Measurements from ENCODE around the gene CHRNA1.

The CHRNA1 gene

DNA sequence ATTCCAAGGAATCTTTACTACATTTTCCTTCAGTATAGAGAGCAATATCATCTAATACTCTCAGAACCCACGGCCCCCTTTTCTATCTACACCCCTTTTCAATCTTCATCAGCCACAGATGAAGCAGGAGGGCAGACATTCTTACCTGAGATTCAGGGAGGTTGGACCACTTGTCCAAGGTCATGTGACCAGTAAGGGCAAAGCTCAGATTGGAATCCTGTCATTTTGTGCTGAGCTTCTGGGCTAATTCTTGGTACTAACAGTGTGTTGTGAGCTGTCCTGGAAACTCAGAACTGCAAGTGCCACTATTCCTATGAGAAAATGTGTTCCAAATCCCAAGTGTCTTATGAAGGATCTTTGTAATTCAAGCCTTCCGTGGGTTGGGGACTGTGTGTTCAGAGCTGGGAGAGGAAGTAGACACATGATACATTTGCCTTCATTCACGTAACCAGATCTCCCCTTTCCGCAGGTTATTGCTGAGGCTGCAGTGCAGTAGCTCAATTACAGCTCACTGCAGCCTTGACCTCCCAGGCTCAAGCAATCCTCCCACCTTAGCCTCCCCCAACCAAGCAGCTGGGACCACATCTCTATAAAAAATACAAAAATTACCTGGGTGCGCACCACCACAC lies 3.3 kb downstream of the CHRNA1 start:
- no peak for DNase-seq (ENCODE audit: low read depth)

DNA sequence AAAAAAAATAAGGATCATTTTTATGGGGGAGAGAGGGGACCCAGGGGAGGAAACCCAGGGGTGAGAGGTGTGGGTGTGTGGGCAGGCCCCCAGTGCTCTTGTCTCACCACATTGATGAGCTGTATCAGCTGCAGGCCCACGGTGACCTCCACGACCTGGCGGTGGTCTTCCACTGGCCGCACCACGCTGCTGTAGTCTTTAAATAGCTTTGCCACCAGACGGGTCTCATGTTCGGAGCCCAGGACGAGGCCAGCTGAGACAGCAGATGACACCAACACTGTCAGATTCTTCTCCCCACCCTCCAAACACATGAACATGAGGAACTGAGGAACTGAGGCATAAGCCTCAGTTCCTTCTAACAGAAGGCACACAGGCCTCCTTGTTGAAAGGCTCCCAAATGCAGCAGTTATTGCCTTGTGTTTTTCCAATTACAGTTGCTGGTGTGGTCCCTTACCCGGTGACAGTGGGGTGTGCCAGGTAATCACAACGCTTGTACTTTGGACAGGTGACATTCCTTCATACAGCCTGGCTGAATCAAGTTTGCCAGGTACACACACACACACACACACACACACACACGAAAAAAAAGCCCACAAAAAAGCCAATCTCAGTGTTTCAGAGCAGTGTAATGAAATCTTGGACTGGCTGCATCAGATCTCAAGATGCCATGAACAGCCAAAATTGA lies 4.7 kb downstream of the CHRNA1 start:
- DNase-seq (ENCODE audit: low read depth): no peak

DNA sequence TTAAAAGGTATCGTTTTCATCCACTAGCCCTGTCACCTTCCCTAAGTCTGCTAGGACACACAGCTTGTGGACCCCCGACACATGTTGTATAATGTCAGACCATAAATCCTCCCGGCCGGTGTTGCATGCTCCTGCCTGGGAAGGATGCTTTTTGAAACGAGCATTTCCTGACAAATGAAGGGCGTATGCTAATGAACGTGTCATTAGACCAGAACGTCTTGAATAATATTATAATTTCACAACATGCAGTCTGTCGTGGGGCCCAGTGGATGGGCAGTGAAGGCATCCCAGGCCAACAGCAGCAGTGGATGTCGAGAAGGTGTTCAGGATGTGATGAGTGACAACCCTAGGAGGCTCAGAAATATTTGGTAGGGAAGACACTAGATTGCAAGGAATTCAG lies 7.5 kb downstream of the CHRNA1 start:
- DNase-seq (ENCODE audit: low read depth): no peak

DNA sequence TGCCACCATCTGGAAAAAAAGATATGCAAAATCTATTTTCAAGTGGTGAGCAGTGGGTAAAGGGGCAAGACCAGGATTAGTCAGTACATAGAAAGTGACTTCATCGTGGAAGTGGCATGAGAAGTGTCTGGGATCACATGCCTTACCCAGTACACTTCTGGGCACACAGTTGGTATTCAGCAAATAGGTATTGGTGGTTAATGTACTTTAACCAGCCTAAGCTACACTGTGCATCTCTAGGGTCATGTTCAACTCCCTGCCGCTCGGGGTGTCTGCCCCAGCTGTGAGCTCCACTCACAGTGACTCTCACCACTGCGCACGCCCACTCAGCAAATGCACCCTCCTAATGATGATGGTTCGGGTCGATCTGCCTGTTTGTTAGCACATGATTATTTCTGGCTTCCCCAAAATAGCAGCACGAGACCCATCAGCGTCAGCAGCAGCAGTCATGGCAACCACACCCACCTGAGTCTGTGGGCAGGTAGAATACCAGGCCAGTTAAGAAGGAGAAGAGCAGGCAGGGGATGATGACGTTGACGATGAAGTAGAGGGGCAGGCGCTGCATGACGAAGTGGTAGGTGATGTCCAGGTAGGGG lies 11.1 kb downstream of the CHRNA1 start:
- no peak for DNase-seq (ENCODE audit: low read depth)

DNA sequence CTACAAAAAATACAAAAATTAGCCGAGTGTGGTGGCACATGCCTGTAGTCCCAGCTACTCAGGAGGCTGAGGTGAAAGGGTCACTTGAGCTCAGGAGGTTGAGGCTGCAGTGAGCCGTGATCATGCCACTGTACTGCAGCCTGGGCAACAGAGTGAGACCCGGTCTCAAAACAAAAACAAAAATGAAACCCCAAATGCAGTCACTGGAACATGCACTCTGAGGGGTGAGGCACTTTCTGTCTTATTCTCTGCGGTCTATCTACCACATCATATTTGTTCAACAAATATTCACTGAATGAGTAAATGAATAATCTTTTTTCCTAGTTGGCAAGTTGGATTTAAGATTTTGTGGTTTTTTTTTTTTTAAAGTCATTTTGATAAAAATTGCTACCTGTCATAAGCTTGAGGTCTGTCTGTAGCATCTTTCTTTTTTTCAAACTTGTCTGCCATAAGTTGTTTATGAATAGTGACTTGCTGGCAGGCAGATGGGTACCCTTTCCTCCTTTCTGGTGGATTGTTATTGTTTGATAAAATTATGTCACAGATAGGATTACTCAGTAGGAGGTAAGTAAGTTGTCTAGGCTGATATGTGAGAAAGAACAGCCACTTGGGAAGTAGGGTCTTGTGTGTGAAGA lies 11.8 kb downstream of the CHRNA1 start:
- DNase-seq (ENCODE audit: low read depth): no peak

DNA sequence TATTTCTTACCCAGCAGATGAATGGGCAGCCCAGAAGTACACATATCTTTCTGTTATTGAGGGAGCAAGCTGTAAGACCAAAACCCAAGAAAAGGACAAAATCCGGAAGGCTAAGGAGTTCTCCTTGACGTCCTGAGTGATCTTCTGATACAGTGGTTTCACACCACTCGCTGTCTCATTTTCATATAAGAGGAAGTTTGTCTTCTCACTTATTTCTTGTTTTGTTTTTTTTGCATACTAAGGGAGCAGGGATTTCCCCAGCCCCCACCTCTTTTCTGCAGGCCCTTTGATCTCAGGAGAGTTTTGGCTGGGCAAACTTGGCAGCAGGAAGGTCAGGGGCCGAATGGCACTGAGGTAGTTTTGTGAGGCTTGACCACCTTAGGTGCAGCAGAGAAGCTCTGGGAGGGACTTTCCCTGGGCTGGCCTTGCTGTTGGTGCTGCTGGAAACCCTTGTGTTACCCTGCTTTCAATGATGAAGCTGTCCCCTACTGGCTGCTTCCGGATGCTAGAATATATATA lies 13.3 kb downstream of the CHRNA1 start:
- DNase-seq (ENCODE audit: low read depth): no peak

DNA sequence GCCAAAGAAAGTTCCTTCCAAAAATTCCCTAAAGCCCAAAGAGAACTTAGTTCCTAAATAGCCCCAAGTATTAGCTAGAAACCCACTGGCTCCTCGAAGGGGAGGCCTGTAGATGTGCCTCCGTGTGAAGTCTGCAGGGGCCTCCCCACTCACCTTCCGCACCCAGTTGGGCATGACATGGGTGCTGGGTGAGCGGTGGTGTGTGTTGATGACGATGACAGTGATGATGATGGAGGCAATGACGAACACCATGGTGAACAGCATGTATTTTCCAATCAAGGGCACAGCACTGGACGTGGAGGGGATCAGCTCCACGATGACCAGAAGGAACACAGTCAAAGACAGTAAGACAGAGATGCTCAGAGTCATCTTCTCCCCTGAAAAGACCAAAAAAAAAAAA lies 14.5 kb downstream of the CHRNA1 start:
- DNase-seq (ENCODE audit: low read depth): no peak

DNA sequence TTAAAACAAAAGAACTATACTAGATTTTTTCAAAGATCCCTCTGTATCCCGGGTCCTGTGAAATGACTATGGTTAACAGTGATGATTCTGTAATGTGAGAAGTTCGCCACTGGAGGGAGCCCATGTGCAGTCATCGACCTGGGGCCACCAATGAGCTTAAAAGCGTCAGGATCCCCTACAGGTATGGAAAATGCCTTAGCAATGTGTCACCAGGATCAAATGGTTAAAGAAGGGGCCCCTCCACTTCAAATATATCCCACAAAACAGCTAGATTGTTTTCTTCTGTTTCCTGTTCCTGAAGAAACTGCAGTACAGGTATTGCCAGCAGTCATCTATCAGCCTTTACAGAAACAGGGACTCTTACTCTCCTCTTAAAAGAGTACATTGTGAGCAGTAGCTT lies 15.3 kb downstream of the CHRNA1 start:
- no peak for DNase-seq (ENCODE audit: low read depth)

DNA sequence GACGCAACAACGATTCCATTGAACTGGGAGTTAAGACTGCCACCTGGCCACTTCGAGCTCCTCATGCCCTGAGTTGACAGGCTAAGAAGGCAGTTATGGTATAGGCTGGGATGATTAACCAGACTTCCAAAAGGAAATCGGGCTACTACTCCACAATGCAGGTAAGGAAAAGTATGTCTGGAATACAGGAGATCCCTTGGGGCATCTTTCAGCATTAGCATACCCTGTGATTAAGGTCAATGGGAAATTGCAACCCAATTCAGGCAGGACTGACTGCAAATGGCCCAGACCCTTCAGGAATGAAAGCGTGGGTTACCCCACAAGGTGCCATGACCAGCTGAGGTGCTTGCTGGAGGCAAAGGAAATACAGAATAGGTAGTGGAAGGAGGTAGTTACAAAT lies 19.1 kb downstream of the CHRNA1 start:
- no peak for DNase-seq (ENCODE audit: low read depth)

DNA sequence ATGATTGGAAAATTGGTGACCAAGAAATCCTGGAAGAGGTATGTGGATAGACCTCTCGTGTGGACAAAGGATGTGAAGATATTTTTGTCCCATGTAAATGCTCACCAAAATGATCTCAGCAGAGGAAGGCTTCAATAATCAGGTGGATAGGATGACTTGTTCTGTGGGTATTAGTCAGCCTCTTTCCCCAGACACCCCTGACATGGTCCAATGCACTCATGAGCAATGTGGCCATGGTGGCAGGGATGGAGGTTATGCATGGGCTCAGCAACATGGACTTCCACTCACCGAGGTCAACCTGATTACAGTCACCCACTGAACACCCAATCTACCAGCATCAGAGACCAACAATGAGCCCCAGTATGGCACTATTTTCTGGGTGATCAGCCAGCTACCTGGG lies 20.2 kb downstream of the CHRNA1 start:
- no peak for DNase-seq (ENCODE audit: low read depth)

DNA sequence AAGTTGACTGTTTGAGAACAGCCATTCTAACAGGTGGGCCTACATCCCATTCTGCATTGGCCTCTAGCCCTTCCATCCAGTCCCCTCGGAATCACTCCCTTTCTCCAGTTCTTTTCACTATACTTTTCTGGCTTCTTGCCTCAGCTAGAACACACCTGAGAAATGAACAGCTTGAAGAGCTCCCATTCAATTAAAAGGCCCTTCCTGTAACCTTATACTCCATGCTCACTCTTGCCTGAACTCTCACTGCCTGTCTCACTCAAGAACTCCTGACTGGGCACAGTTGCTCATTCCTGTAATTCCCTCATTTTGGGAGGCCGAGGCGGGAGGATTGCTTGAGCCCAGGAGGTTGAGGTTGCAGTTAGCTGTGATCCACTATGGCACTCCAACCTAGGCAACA lies 23.6 kb downstream of the CHRNA1 start:
- no peak for DNase-seq (ENCODE audit: low read depth)

DNA sequence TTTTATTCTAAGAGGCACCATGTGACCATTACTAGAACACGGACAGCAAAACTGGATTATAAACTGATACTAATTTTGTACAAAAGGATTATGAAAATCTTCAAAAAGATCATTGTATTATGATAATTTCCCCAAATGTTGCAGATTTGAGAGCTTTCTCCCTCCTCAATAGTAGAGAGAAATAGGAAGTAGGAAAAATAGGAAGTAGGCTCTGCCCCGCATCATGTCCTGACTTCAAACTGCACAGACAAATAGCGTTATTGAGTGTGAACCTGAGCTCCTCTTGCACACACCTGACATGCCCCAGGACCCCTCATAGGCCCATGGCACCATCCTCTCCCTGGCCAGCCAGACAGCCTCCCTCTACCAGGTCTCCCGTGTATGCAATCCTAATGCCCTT lies 25.4 kb downstream of the CHRNA1 start:
- no peak for DNase-seq (ENCODE audit: low read depth)

DNA sequence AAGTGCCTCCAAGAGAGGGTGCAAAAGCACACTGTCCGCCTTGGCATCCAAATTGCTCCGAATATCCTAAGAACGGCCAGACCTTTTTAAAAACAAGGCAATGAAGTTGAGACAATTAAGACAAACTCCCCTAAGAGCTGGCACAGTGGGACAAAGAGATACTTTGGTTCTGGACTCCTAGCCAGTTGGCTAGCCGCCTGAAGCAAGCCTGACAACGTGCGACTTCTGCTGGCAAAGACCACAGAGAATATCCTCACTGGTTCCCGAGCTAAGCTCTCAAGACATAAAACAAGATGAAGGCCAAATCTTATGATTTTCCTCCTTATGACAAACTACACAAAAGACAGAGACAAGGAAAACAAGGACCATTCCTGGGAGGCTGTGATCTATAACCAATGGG lies 32.7 kb downstream of the CHRNA1 start:
- no peak for DNase-seq (ENCODE audit: low read depth)

DNA sequence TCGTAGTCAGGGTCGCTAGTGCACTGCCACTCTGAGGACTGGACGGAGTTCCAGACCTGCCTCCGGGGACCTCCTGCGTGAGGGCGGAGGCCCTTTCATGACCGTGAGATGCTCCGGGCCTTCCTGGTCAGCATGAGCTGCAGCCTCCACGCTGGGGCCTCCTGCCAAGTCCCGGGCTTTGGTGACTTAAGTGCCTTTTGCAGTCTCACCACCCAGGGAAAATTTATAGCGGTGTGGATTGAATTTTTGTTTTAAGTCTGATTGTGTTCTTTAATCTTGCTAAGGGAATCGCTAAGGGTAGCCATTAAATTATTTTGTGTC lies 33.6 kb downstream of the CHRNA1 start:
- DNase-seq (ENCODE audit: low read depth): no peak

DNA sequence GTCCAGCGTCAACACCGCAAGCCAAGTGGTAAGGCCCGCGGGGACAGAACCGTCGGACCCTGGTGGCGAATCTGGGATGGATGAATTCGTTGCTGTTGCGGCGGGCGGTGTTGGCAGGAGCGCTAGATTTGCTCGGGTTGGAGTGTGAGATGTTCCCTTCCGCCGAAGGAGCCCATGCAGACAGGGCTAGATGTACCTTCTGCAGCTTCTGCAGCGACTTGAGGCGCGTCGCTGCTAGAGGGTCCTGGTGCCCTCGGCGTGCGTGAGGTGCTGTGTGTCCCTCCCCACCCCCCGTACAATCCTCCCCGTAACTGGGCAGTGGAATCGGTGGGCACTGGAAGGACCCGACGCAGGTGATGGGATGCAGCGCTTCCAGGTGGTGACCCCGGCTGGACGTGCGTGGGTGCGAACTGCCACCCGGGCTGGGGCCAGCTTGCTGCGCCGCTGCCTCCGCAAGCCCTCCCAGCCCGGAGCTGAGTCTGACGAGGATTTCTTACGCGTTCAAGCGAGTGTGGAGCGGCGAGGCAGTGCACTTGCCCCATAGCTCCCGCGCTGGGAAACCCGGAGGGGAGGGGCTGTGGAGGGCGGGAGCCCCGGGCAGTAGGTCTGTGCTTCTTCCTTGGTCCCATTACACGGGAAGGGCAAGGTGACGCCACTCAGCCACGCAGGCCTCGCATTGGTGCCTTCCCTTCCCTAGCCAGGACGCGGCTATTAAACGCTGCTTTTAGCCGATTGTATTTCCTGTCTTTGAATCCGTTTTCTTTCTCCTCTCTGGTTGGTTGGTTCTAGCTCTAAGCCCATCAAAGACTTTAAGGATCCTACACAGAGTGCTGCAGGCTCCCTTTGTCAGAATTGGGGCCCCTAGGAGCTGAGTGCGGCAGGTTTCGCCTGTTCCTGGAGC lies 34.2 kb downstream of the CHRNA1 start:
- no peak for DNase-seq (ENCODE audit: low read depth)

DNA sequence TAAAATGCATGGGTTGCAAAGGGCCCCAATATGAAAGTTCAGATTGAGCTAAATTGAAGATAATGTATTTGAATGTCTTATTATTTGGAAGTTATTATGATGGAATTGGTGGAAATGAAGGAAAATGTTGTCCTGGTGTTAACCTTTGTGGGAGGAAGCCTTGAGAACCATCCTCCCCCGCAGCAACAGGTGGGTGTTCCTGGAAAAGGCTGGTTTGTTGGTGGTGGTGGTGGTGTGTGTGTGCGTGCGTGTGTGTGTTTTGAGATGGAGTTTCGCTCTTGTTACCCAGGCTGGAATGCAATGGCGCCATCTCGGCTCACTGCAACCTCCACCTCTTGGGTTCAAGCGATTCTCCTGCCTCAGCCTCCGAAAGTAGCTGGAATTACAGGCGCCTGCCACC lies 36.2 kb downstream of the CHRNA1 start:
- no peak for DNase-seq (ENCODE audit: low read depth)

DNA sequence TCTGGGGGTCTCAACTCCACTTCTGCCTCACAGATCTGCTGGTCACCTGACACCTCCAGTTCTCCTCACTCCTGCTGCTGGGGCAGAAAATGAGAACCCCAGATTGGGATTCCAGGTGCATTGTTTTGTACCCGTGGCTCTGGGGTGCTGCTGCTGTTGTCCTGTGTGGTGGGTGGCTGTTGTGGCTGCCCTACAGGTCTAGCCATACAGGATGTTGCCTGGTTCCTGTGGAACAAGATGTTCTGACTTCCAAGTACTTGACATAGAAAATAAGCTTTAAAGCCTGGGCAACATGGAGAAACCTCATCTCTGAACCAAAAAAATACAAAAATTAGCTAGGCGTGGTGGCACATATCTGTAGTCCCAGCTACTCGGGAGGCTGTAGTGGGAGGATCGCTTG lies 38.1 kb downstream of the CHRNA1 start:
- DNase-seq (ENCODE audit: low read depth): no peak

DNA sequence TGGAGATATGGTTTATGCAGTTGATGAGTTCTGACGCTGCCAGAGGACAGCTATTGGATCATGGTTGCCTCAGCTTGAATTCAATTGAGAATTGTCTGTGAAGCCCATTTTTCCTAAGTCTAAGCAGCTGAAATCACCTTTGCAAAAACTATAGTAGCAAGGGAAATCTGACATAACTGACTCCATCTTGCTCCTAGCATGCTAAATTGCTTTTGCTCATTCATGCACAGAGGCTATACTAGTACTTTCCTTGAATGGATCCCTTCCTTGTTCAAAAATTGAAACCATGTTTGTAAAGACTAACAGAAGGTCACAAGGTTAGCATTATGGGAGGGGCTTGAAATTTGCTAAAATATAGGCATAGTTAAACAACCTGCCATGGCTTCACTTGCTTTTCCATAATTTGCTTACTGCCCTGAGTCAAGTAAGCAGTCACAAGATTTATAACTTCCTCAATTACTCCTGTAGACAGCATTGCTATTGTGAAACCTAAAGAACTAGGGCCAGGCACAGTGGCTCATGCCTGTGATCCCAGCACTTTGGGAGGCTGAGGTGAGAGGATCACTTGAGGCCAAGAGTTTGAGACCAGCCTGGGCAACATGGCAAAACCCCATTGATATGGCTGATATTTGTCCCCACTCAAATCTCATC lies 41.2 kb downstream of the CHRNA1 start:
- DNase-seq (ENCODE audit: low read depth): no peak

DNA sequence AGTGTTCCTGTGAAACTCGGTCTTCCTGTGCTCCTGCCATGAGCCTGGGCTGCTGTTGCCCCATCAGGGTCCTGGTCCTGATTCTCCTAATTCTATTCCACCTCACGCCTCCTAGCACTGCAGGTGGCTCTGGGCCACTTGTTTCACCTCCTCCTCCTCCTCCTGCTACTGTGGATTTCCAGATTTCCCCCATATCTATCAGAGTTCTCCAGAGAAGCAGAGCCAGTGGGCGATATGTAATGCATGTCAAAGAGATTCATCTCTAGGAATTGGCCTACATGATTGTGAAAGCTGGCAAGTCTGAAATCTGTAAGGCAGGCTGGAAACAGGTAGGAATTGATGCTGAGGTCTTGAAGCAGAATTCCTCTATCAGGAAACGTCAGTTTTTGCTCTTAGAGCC lies 45.3 kb downstream of the CHRNA1 start:
- DNase-seq (ENCODE audit: low read depth): no peak

DNA sequence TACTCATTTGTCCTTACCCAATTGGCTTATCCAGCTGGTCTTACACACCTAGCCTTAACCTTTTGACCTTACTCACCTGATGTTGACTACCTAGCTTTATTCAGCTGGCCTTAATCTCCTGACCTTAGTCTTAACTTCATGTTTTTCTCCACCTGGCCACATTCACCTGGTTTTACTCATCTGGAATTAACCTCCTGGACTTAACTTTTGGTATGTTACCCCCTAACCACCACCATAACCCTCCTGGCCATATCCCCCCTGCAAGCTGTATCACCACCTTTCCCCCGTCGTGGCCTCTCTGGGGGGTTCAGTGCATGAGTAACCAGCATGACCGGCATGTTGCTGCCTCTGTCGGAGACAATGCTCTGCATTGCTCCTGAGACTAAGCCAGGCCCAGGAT lies 45.7 kb downstream of the CHRNA1 start:
- no peak for DNase-seq (ENCODE audit: low read depth)

DNA sequence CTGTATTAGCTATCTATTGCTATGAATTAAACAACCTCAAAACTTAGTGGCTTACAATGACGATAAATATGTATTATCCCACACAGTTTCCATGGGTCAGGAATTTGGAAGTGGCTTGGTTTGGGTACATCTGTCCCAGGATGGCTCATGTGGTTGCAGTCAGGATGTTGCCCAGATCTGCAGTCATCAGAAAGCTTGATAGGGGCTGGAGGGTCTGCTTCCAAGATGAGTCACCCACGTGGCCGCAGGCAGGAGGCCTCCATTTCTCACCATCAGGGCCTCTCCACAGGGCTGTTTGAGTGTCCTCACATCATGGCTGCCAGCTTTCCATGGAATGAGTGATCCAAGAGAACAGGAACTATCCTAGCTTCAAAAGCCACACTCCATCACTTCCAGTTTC lies 46.4 kb downstream of the CHRNA1 start:
- no peak for DNase-seq (ENCODE audit: low read depth)

DNA sequence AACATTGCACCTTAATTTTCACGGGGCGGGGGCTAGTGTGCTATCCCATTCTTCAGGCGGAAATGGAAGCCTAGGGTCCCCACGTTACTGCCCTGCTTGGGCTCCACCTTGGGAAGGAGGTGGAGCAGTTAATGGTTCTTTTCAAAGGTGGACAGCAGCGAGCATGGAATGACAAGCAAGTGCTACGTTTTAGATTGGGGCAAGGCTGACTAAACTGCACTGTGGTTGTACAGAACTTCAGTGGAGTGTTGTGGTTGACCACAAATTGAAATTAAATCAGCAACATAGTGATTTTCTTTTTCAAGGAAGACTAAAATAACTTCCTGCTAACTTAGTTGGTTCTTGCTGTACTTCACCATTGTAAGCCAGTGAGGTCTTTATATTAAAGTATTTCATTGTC lies 47.0 kb downstream of the CHRNA1 start:
- DNase-seq (ENCODE audit: low read depth): no peak
